HepG2 (cell line): Measurements from ENCODE around the gene THRA.
A peak's percentile ranks its signal among the peaks of the same experiment; 100 is the strongest.

Experiments
- CHD2 ChIP-seq: IDR thresholded peaks from 2 replicates; pipeline ENCODE4 v1.6.1; 2011; ENCODE audit warnings: low read depth, low read length, improper control_type of control experiment
- HDAC2 ChIP-seq: sonication (generic); formaldehyde crosslinking; IDR thresholded peaks from 2 replicates; pipeline ENCODE4 v1.4.0; 2020; ENCODE audit warnings: missing genetic modification reagents
- HDAC6 ChIP-seq: fragments of 200-600 bp; sonication (generic); IDR thresholded peaks from 2 replicates; pipeline ENCODE4 v1.7.0; 2017; ENCODE audit warnings: mild to moderate bottlenecking, antibody characterized with exemption, low read length, low read depth
- MAZ ChIP-seq, 2 experiments: sonication (generic) in 1 of 2; formaldehyde crosslinking in 1 of 2; IDR thresholded peaks; 2 replicates each; pipeline versions ENCODE4 v1.5.0 to v1.6.1; 2012 to 2020; ENCODE audit warnings: low read depth in 2 of 2, mild to moderate bottlenecking in 2 of 2, borderline replicate concordance in 1 of 2, improper control_type of control experiment in 1 of 2, low read length in 1 of 2, missing genetic modification reagents in 1 of 2, moderate library complexity in 1 of 2
- MTF1 ChIP-seq: sonication (generic); formaldehyde crosslinking; IDR thresholded peaks from 2 replicates; pipeline ENCODE4 v1.5.0; 2020; ENCODE audit warnings: missing genetic modification reagents
- NBN ChIP-seq: fragments of 450-650 bp; conservative IDR thresholded peaks from 2 replicates; pipeline ENCODE4 v1.6.1; 2017
- POLR2AphosphoS5 ChIP-seq: IDR thresholded peaks from 2 replicates; pipeline ENCODE4 v1.6.1; 2012; ENCODE audit warnings: low read depth, low read length
- ZNF501 ChIP-seq: sonication (generic); formaldehyde crosslinking; IDR thresholded peaks from 2 replicates; pipeline ENCODE4 v1.5.1; 2020; ENCODE audit warnings: mild to moderate bottlenecking, moderate library complexity, missing genetic modification reagents
- TF ChIP-seq, protein P1 (sequence below): sonication (generic); formaldehyde crosslinking; IDR thresholded peaks from 2 replicates; pipeline ENCODE4 v1.4.0; 2020; ENCODE audit warnings: low read depth, missing genetic modification reagents
- TF ChIP-seq, protein P2 (sequence below): sonication (generic); formaldehyde crosslinking; IDR thresholded peaks from 2 replicates; pipeline ENCODE4 v1.5.0; 2020; ENCODE audit warnings: missing genetic modification reagents

DNA sequence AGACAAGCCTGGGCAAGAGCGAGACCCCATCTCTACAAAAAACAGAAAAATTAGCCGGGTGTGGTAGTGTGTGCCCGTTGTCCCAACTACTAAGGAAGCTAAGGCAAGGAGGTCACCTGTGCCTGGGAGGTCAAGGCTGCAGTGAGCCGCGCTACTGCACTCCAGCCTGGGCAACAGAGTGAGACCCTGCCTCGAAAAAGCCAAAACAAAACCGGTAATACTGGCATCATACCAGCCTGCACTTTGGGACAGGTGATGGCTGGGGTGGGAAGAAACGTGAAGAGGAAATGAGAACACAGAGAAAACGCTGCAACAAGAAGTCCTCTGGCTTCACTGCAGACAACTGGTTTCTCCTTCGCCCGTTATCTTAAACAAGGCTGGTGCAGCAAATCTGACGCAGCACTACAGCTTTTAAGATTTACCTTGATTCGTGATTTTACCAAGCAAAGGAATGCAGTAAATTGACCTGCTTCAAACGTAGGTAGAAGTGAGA is 76.8 kb downstream of the THRA start:
- TF ChIP-seq, protein P1, sequence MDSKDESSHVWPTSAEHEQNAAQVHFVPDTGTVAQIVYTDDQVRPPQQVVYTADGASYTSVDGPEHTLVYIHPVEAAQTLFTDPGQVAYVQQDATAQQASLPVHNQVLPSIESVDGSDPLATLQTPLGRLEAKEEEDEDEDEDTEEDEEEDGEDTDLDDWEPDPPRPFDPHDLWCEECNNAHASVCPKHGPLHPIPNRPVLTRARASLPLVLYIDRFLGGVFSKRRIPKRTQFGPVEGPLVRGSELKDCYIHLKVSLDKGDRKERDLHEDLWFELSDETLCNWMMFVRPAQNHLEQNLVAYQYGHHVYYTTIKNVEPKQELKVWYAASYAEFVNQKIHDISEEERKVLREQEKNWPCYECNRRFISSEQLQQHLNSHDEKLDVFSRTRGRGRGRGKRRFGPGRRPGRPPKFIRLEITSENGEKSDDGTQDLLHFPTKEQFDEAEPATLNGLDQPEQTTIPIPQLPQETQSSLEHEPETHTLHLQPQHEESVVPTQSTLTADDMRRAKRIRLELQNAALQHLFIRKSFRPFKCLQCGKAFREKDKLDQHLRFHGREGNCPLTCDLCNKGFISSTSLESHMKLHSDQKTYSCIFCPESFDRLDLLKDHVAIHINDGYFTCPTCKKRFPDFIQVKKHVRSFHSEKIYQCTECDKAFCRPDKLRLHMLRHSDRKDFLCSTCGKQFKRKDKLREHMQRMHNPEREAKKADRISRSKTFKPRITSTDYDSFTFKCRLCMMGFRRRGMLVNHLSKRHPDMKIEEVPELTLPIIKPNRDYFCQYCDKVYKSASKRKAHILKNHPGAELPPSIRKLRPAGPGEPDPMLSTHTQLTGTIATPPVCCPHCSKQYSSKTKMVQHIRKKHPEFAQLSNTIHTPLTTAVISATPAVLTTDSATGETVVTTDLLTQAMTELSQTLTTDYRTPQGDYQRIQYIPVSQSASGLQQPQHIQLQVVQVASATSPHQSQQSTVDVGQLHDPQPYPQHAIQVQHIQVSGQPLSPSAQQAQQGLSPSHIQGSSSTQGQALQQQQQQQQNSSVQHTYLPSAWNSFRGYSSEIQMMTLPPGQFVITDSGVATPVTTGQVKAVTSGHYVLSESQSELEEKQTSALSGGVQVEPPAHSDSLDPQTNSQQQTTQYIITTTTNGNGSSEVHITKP = 0 out of 2 replicates have a peak, but pooled peaks have one; percentile 15
- TF ChIP-seq HDAC2 (CRISPR knock-in tag) (no peak), POLR2AphosphoS5 (no peak), MAZ (IDR thresholded peaks at IDR 0.05; ENCODE audit: borderline replicate concordance, low read depth, low read length) (no peak), MAZ (CRISPR knock-in tag; IDR thresholded peaks at IDR 0.05; ENCODE audit: low read depth) (no peak), MTF1 (no peak), ZNF501 (peak; percentile 64), NBN (no peak), CHD2 (no peak), HDAC6 (no peak)
- TF ChIP-seq, protein P2, sequence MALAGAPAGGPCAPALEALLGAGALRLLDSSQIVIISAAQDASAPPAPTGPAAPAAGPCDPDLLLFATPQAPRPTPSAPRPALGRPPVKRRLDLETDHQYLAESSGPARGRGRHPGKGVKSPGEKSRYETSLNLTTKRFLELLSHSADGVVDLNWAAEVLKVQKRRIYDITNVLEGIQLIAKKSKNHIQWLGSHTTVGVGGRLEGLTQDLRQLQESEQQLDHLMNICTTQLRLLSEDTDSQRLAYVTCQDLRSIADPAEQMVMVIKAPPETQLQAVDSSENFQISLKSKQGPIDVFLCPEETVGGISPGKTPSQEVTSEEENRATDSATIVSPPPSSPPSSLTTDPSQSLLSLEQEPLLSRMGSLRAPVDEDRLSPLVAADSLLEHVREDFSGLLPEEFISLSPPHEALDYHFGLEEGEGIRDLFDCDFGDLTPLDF (CRISPR knock-in tag) = no peak
